ENCODE measurements around the gene C1orf53.

C1orf53 gene

GRCh38 chr1:197918807-197919345 lies 16.4 kb downstream of the C1orf53 start:
- Histone ChIP-seq H3K9me3 (ENCODE audit: insufficient read depth, low read length, severe bottlenecking) (no peaks in the 10 kb centered on the region), H3K27ac (ENCODE audit: low read length) (no peak overlapping the region), H4K20me1 (ENCODE audit: insufficient read depth, low read length) (no peaks in the 10 kb centered on the region), H3K27me3 (ENCODE audit: insufficient read depth, low read length, poor library complexity) (peaks cover 14% of the 10 kb centered on the region), H3K36me3 (ENCODE audit: insufficient read depth, low read length) (no peaks in the 10 kb centered on the region), H3K9ac (ENCODE audit: low read depth, low read length) (no peak overlapping the region), H3K4me2 (ENCODE audit: insufficient read depth, low read length) (no peak overlapping the region), H3K79me2 (ENCODE audit: insufficient read depth, low read length) (no peaks in the 10 kb centered on the region), H2AFZ (ENCODE audit: low read depth, low read length) (no peak overlapping the region), H3K4me1 (ENCODE audit: insufficient read depth, low read length) (peaks cover 12% of the 10 kb centered on the region), H3K4me3 (ENCODE audit: low read depth in 1 of 2, low read length in 2 of 2) (no peak overlapping the region)
- DNase-seq (no peak), ATAC-seq (ENCODE audit: insufficient read depth, low read depth) (no peak)
- TF ChIP-seq CTCF (IDR thresholded peaks at IDR 0.05; ENCODE audit: borderline replicate concordance, extremely low read depth, low read length, poor library complexity, severe bottlenecking) (no peak), EZH2 (IDR thresholded peaks at IDR 0.05; ENCODE audit: borderline replicate concordance, low read depth, low read length, severe bottlenecking) (no peak)

- no peaks in the 10 kb centered on the region for H4K20me1 ChIP-seq (ENCODE audit: insufficient read depth, low read length)
- no peaks in the 10 kb centered on the region for H3K36me3 ChIP-seq (ENCODE audit: insufficient read depth, low read length)
- H3K27me3 ChIP-seq (ENCODE audit: insufficient read depth, low read length, poor library complexity), result peaks cover 14% of the 10 kb centered on the region
- ATAC-seq (ENCODE audit: insufficient read depth, low read depth), result no peak
- no peaks in the 10 kb centered on the region for H3K79me2 ChIP-seq (ENCODE audit: insufficient read depth, low read length)
- no peaks in the 10 kb centered on the region for H3K9me3 ChIP-seq (ENCODE audit: insufficient read depth, low read length, severe bottlenecking)
- H3K27ac ChIP-seq (ENCODE audit: low read length), result no peak overlapping the region
- no peak overlapping the region for H3K4me2 ChIP-seq (ENCODE audit: insufficient read depth, low read length)
- no peak for DNase-seq
- H2AFZ ChIP-seq (ENCODE audit: low read depth, low read length), result no peak overlapping the region
- H3K4me1 ChIP-seq (ENCODE audit: insufficient read depth, low read length), result peaks cover 12% of the 10 kb centered on the region
- no peak for TF ChIP-seq EZH2 (IDR thresholded peaks at IDR 0.05; ENCODE audit: borderline replicate concordance, low read depth, low read length, severe bottlenecking)
- TF ChIP-seq CTCF (IDR thresholded peaks at IDR 0.05; ENCODE audit: borderline replicate concordance, extremely low read depth, low read length, poor library complexity, severe bottlenecking), result no peak
- H3K9ac ChIP-seq (ENCODE audit: low read depth, low read length), result no peak overlapping the region
- H3K4me3 ChIP-seq (ENCODE audit: low read depth in 1 of 2, low read length in 2 of 2), result no peak overlapping the region
Measured at GRCh38 chr1:197919346-197920066, 17.1 kb downstream of the C1orf53 start.

- Histone ChIP-seq H3K27me3 (ENCODE audit: insufficient read depth, low read length, poor library complexity) (peaks cover 14% of the 10 kb centered on the region), H3K9me3 (ENCODE audit: insufficient read depth, low read length, severe bottlenecking) (no peaks in the 10 kb centered on the region), H3K4me1 (ENCODE audit: insufficient read depth, low read length) (peaks cover 12% of the 10 kb centered on the region), H3K4me2 (ENCODE audit: insufficient read depth, low read length) (no peak overlapping the region), H3K9ac (ENCODE audit: low read depth, low read length) (no peak overlapping the region), H4K20me1 (ENCODE audit: insufficient read depth, low read length) (no peaks in the 10 kb centered on the region), H3K36me3 (ENCODE audit: insufficient read depth, low read length) (no peaks in the 10 kb centered on the region), H3K79me2 (ENCODE audit: insufficient read depth, low read length) (no peaks in the 10 kb centered on the region), H2AFZ (ENCODE audit: low read depth, low read length) (no peak overlapping the region), H3K4me3 (ENCODE audit: low read depth in 1 of 2, low read length in 2 of 2) (no peak overlapping the region), H3K27ac (ENCODE audit: low read length) (no peak overlapping the region)
- no peak for DNase-seq
- TF ChIP-seq EZH2 (IDR thresholded peaks at IDR 0.05; ENCODE audit: borderline replicate concordance, low read depth, low read length, severe bottlenecking), result no peak
- no peak for ATAC-seq (ENCODE audit: insufficient read depth, low read depth)
Measured at GRCh38 chr1:197920067-197920396, 17.6 kb downstream of the C1orf53 start.

- no peak for ATAC-seq (ENCODE audit: insufficient read depth, low read depth)
- no peaks in the 10 kb centered on the region for H3K79me2 ChIP-seq (ENCODE audit: insufficient read depth, low read length)
- peaks cover 12% of the 10 kb centered on the region for H3K4me1 ChIP-seq (ENCODE audit: insufficient read depth, low read length)
- H3K4me2 ChIP-seq (ENCODE audit: insufficient read depth, low read length), result no peak overlapping the region
- no peak for DNase-seq
- H3K27me3 ChIP-seq (ENCODE audit: insufficient read depth, low read length, poor library complexity), result peaks cover 14% of the 10 kb centered on the region
- H3K4me3 ChIP-seq (ENCODE audit: low read depth in 1 of 2, low read length in 2 of 2), result no peak overlapping the region
- TF ChIP-seq CTCF (IDR thresholded peaks at IDR 0.05; ENCODE audit: borderline replicate concordance, extremely low read depth, low read length, poor library complexity, severe bottlenecking), result no peak
- H3K27ac ChIP-seq (ENCODE audit: low read length), result no peak overlapping the region
- H4K20me1 ChIP-seq (ENCODE audit: insufficient read depth, low read length), result no peaks in the 10 kb centered on the region
- no peak overlapping the region for H2AFZ ChIP-seq (ENCODE audit: low read depth, low read length)
- H3K36me3 ChIP-seq (ENCODE audit: insufficient read depth, low read length), result no peaks in the 10 kb centered on the region
- H3K9me3 ChIP-seq (ENCODE audit: insufficient read depth, low read length, severe bottlenecking), result no peaks in the 10 kb centered on the region
- no peak overlapping the region for H3K9ac ChIP-seq (ENCODE audit: low read depth, low read length)
Measured at GRCh38 chr1:197920414-197921117, 18.1 kb downstream of the C1orf53 start.

All from DND-41 (cell line).